Gastroesophageal sphincter (tissue), 4 donors: ENCODE data around the gene AMBP. TPM values are rescaled to one million over a fixed set of nuclear protein-coding genes. Genes with fewer than 3 reads are reported as not detected.

Experiments
- ATAC-seq: fragments of 150-250 bp; one replicate; pipeline ENCODE4 v1.9.1; 2016; ENCODE audit warnings: mild to moderate bottlenecking, moderate library complexity
- H3K27ac ChIP-seq, 4 donors: fragments of 200-600 bp; sonication (generic) in 3 of 4; 1 replicate in 3 of 4; 2 replicates in 1 of 4; pipeline ENCODE4 v1.5.1; 2016 to 2019
- H3K27me3 ChIP-seq: fragments of 200-600 bp; sonication (generic); one replicate; pipeline ENCODE4 v1.5.1; 2019
- H3K36me3 ChIP-seq, 2 donors: fragments of 200-600 bp; sonication (generic); one replicate each; pipeline ENCODE4 v1.5.1; 2019; ENCODE audit warnings: control low read depth in 1 of 2
- H3K4me1 ChIP-seq, 3 donors: fragments of 200-600 bp; sonication (generic); 1 replicate in 2 of 3; 2 replicates in 1 of 3; pipeline ENCODE4 v1.5.1; 2016 to 2019; ENCODE audit warnings: control low read depth in 2 of 3
- H3K4me3 ChIP-seq, 2 donors: fragments of 200-600 bp; sonication (generic); one replicate each; pipeline ENCODE4 v1.5.1; 2019; ENCODE audit warnings: mild to moderate bottlenecking in 1 of 2, moderate library complexity in 1 of 2
- H3K9me3 ChIP-seq, 3 donors: fragments of 200-600 bp; sonication (generic); one replicate each; pipeline ENCODE4 v1.5.1; 2017 to 2019; ENCODE audit warnings: control low read depth in 2 of 3
- CTCF ChIP-seq, 4 experiments: fragments of 200-600 bp in 2 of 4; fragments of 450-650 bp in 2 of 4; sonication (generic) in 1 of 4; IDR thresholded peaks; one replicate each; pipeline ENCODE4 v1.5.1; 2017 to 2019; ENCODE audit warnings: antibody characterized with exemption in 4 of 4, mild to moderate bottlenecking in 2 of 4, moderate library complexity in 2 of 4
- EP300 ChIP-seq: sonication (generic); formaldehyde crosslinking; IDR thresholded peaks from one replicate; pipeline ENCODE4 v1.6.1; 2017; ENCODE audit warnings: antibody characterized with exemption, mild to moderate bottlenecking
- POLR2A ChIP-seq, 2 donors: fragments of 450-650 bp; IDR thresholded peaks; one replicate each; pipeline ENCODE4 v1.6.1; 2017; ENCODE audit warnings: antibody characterized with exemption in 2 of 2, mild to moderate bottlenecking in 2 of 2, moderate library complexity in 1 of 2
- POLR2AphosphoS5 ChIP-seq: sonication (generic); formaldehyde crosslinking; IDR thresholded peaks from one replicate; pipeline ENCODE4 v1.6.1; 2017; ENCODE audit warnings: antibody characterized with exemption
- WGBS, 2 donors: methylation state at CpG; one replicate each; pipeline ENCODE4 v1.1.5; 2018; ENCODE audit warnings: low coverage in 1 of 2; 5-methylcytosine and 5-hydroxymethylcytosine counted together
- total RNA-seq, 4 donors: library from RNA; depleted of rRNA; stranded (reverse); fragments of >200 nt; gene quantifications; one replicate each; pipeline ENCODE4 v1.1.0, GENCODE V29; 2016

AMBP gene
- total RNA-seq, 4 donors from 2014 or later, result not detected

- no peak overlapping the region for H3K4me3 ChIP-seq
- peaks cover 47% of the 10 kb centered on the region for H3K27me3 ChIP-seq
- no peak for ATAC-seq
- WGBS, 2 donors, result 57% methylated on average over 1 of the region's 4 CpGs; no CpG with 5 or more reads in 1 of the 2 donors
- H3K9me3 ChIP-seq, result no peaks in the 10 kb centered on the region
- TF ChIP-seq EP300 (no peak), CTCF (IDR thresholded peaks at IDR 0.05) (no peak), POLR2AphosphoS5 (no peak), POLR2A (IDR thresholded peaks at IDR 0.05) (no peak)
- H3K36me3 ChIP-seq, result no peaks in the 10 kb centered on the region
- H3K27ac ChIP-seq, result no peak overlapping the region
- H3K4me1 ChIP-seq, result peaks cover 0 to 9% (median 3%) of the 10 kb centered on the region in 3 donors
Measured at GRCh38 chr9:114093031-114093471, 15.0 kb upstream of the AMBP start.

- Histone ChIP-seq H3K36me3 (no peaks in the 10 kb centered on the region), H3K27ac (no peak overlapping the region), H3K9me3 (no peaks in the 10 kb centered on the region), H3K4me1 (peaks cover 0 to 2% (median 0%) of the 10 kb centered on the region in 3 donors), H3K4me3 (no peak overlapping the region), H3K27me3 (peaks cover 40% of the 10 kb centered on the region)
- no CpG with 5 or more reads among the region's 4 CpGs for WGBS, 2 donors
- TF ChIP-seq POLR2A (IDR thresholded peaks at IDR 0.05), result no peak
- no peak for ATAC-seq
Measured at GRCh38 chr9:114092336-114092735, 14.2 kb upstream of the AMBP start.

- Histone ChIP-seq H3K4me1 (no peaks in the 10 kb centered on the region), H3K4me3 (no peak overlapping the region), H3K27me3 (peaks cover 34% of the 10 kb centered on the region), H3K36me3 (no peaks in the 10 kb centered on the region), H3K27ac (no peak overlapping the region), H3K9me3 (no peaks in the 10 kb centered on the region)
- ATAC-seq, result no peak
- no CpG with 5 or more reads among the region's 8 CpGs for WGBS, 2 donors
- TF ChIP-seq EP300, result no peak
- no peak for TF ChIP-seq CTCF (IDR thresholded peaks at IDR 0.05)
- TF ChIP-seq POLR2AphosphoS5, result no peak
- TF ChIP-seq POLR2A (IDR thresholded peaks at IDR 0.05), result no peak
Measured at GRCh38 chr9:114091711-114092110, 13.6 kb upstream of the AMBP start.

GRCh38 chr9:114090798-114091197 lies 12.7 kb upstream of the AMBP start:
- 91 to 100% methylated on average over 1 to 4 of the region's 4 CpGs for WGBS, 2 donors
- no peak for ATAC-seq
- no peaks in the 10 kb centered on the region for H3K4me1 ChIP-seq
- no peaks in the 10 kb centered on the region for H3K36me3 ChIP-seq
- no peak overlapping the region for H3K27ac ChIP-seq
- no peaks in the 10 kb centered on the region for H3K9me3 ChIP-seq
- H3K4me3 ChIP-seq, result no peak overlapping the region
- TF ChIP-seq POLR2A (IDR thresholded peaks at IDR 0.05), result no peak
- H3K27me3 ChIP-seq, result peaks cover 27% of the 10 kb centered on the region

- TF ChIP-seq CTCF (IDR thresholded peaks at IDR 0.05), result no peak
- TF ChIP-seq POLR2A (IDR thresholded peaks at IDR 0.05), result no peak
- no peak for TF ChIP-seq POLR2AphosphoS5
- H3K27ac ChIP-seq, result no peak overlapping the region
- peaks cover 16% of the 10 kb centered on the region for H3K27me3 ChIP-seq
- H3K4me3 ChIP-seq, result no peak overlapping the region
- WGBS, 2 donors, result 85 to 100% methylated on average over 2 of the region's 4 CpGs
- no peaks in the 10 kb centered on the region for H3K36me3 ChIP-seq
- H3K9me3 ChIP-seq, result no peaks in the 10 kb centered on the region
- peaks cover 0 to 3% (median 0%) of the 10 kb centered on the region in 3 donors for H3K4me1 ChIP-seq
- ATAC-seq, result no peak
Measured at GRCh38 chr9:114089206-114089840, 11.2 kb upstream of the AMBP start.

- Histone ChIP-seq H3K36me3 (no peaks in the 10 kb centered on the region), H3K27me3 (peaks cover 16% of the 10 kb centered on the region), H3K9me3 (no peaks in the 10 kb centered on the region), H3K27ac (no peak overlapping the region), H3K4me1 (peaks cover 0 to 9% (median 0%) of the 10 kb centered on the region in 3 donors), H3K4me3 (no peak overlapping the region)
- WGBS, 2 donors, result 88 to 97% methylated on average over 5 of the region's 7 CpGs
- no peak for TF ChIP-seq POLR2AphosphoS5
- TF ChIP-seq POLR2A (IDR thresholded peaks at IDR 0.05), result no peak
- TF ChIP-seq CTCF (IDR thresholded peaks at IDR 0.05), result no peak
- TF ChIP-seq EP300, result no peak
- no peak for ATAC-seq
Measured at GRCh38 chr9:114088571-114089170, 10.6 kb upstream of the AMBP start.
